Skeletal muscle satellite cell (primary cell): ENCODE data around the gene RASSF8.

ENCODE experiments used
- H3K27me3 ChIP-seq: 2 replicates; pipeline ENCODE4 v1.7.0; 2013; ENCODE audit warnings: low read length; ENCODE audit not compliant: control insufficient read depth, insufficient read depth
- H3K36me3 ChIP-seq: 2 replicates; pipeline ENCODE4 v1.7.0; 2013; ENCODE audit warnings: mild to moderate bottlenecking, control low read depth, low read length; ENCODE audit not compliant: insufficient read depth
- H3K4me1 ChIP-seq: 2 replicates; pipeline ENCODE4 v1.7.0; 2013; ENCODE audit warnings: low read length; ENCODE audit not compliant: control insufficient read depth, insufficient read depth
- H3K4me2 ChIP-seq: 2 replicates; pipeline ENCODE4 v1.7.0; 2013; ENCODE audit warnings: mild to moderate bottlenecking, low read length
- H3K4me3 ChIP-seq: 2 replicates; pipeline ENCODE4 v1.7.0; 2013; ENCODE audit warnings: low read length
- H3K9ac ChIP-seq: 2 replicates; pipeline ENCODE4 v1.7.0; 2013; ENCODE audit warnings: mild to moderate bottlenecking, low read depth, low read length, moderate library complexity
- H3K9me3 ChIP-seq: replicated peaks from 2 replicates; pipeline ENCODE4 v1.7.0; 2013; ENCODE audit warnings: mild to moderate bottlenecking, control low read depth, low read length

RASSF8 gene

DNA sequence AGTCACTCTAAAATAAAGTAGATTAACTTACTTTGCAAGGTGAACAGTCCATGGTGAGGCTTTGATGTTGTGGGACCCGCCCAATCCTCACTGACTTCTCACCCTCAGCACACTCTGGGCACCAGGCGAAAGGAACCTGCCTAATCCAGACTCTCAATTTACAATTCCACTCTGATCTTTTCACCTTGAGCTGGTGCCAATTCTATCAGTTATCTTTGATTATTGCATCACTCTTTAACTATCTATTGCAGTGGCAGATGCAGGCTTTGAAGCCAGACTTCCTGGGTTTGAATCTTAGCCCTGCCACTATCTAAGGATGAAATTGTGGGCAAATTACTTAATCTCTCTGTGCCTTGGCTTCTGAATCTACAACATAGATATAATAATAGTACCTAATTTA lies 18.9 kb upstream of the RASSF8 start:
- H3K36me3 ChIP-seq = no peaks in the 10 kb centered on the region
- H3K4me1 ChIP-seq = peaks cover 4% of the 10 kb centered on the region
- no peak overlapping the region for H3K4me2 ChIP-seq
- H3K9ac ChIP-seq = no peak overlapping the region
- peaks cover 7% of the 10 kb centered on the region for H3K9me3 ChIP-seq
- no peak overlapping the region for H3K4me3 ChIP-seq
- no peaks in the 10 kb centered on the region for H3K27me3 ChIP-seq

DNA sequence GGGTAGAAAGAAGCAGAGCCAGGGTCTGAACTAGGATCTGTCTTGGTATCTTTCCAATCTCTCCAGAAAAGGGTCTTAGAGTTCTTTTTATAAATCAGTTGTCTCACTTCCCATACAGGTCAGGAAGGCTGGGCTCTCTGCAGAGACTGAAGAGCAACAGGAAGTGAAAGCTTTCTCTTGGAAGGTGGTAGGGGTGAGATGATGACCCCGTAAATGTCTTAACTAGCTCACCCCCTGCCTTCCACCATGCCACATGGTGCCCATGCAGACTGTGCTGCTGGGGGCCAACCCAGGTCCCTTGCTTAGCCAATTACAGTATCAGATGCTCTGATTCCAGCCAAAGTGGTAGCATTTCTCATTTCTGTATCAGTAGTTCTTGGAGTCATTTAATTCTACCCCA lies 17.6 kb upstream of the RASSF8 start:
- peaks cover 4% of the 10 kb centered on the region for H3K4me1 ChIP-seq
- no peaks in the 10 kb centered on the region for H3K36me3 ChIP-seq
- H3K9me3 ChIP-seq = peaks cover 7% of the 10 kb centered on the region
- no peak overlapping the region for H3K4me3 ChIP-seq
- no peak overlapping the region for H3K4me2 ChIP-seq
- no peaks in the 10 kb centered on the region for H3K27me3 ChIP-seq
- no peak overlapping the region for H3K9ac ChIP-seq

DNA sequence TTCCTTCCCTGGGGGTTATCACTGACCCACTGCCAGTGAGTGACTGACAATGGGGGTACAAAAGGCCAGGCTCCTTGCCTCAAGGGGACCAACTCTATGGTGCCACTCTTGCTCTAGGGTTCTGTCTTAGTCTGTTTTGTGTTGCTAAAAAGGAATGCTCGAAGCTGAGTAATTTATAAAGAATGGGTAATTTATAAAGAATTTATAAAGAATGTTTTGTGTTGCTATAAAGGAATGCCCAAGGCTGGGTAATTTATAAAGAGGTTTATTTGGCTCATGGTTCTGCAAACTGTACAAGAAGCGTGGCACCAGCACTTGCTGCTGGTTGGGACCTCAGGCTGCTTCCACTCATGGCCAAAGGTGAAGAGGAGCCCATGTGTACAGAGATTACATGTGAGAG lies 15.8 kb upstream of the RASSF8 start:
- no peak overlapping the region for H3K4me3 ChIP-seq
- H3K4me1 ChIP-seq = peaks cover 4% of the 10 kb centered on the region
- H3K4me2 ChIP-seq = no peak overlapping the region
- no peak overlapping the region for H3K9ac ChIP-seq
- no peaks in the 10 kb centered on the region for H3K36me3 ChIP-seq
- peaks cover 7% of the 10 kb centered on the region for H3K9me3 ChIP-seq
- H3K27me3 ChIP-seq = no peaks in the 10 kb centered on the region

DNA sequence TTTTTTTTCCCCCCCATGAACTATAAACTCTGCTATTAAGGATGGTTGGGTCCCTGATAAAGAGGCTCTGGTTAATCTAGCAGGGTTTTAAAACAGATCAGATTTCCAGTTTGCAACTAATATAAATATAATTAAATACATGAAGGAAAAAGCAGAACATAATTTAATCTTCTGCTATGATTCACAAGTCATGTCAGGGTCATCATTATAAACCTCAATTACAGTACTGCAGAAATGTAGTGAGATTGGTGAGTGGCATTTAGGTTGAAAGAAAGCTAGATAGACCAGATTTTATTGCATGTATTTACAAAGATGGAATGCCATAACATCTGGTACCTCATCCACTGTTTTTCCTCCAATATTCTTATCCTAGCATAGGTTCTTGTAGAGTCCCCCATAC lies 14.5 kb upstream of the RASSF8 start:
- H3K4me2 ChIP-seq = no peak overlapping the region
- no peak overlapping the region for H3K9ac ChIP-seq
- peaks cover 7% of the 10 kb centered on the region for H3K9me3 ChIP-seq
- H3K36me3 ChIP-seq = no peaks in the 10 kb centered on the region
- no peak overlapping the region for H3K4me3 ChIP-seq
- H3K27me3 ChIP-seq = no peaks in the 10 kb centered on the region
- H3K4me1 ChIP-seq = peaks cover 4% of the 10 kb centered on the region

DNA sequence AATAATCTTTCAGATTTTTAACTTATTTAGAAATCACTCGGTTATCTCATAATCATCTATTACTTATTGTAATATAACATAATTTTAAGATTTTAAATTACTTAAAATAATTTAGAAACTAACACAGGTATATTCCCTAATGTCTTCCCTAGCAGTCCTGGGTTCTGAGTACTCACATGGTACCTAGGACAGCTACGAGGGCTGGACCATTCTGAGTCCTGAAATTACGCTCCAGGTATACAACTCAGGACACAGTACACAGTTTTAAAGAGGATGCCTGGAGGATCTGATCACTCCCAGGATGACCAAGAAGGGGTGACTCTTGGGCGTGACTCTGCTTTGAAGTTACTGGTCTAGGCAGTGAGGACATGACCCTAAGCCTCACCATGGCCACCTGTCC lies 9.1 kb upstream of the RASSF8 start:
- H3K4me2 ChIP-seq = no peak overlapping the region
- no peaks in the 10 kb centered on the region for H3K36me3 ChIP-seq
- peaks cover 6% of the 10 kb centered on the region for H3K9me3 ChIP-seq
- H3K4me1 ChIP-seq = no peaks in the 10 kb centered on the region
- no peaks in the 10 kb centered on the region for H3K27me3 ChIP-seq
- H3K4me3 ChIP-seq = no peak overlapping the region
- H3K9ac ChIP-seq = no peak overlapping the region

DNA sequence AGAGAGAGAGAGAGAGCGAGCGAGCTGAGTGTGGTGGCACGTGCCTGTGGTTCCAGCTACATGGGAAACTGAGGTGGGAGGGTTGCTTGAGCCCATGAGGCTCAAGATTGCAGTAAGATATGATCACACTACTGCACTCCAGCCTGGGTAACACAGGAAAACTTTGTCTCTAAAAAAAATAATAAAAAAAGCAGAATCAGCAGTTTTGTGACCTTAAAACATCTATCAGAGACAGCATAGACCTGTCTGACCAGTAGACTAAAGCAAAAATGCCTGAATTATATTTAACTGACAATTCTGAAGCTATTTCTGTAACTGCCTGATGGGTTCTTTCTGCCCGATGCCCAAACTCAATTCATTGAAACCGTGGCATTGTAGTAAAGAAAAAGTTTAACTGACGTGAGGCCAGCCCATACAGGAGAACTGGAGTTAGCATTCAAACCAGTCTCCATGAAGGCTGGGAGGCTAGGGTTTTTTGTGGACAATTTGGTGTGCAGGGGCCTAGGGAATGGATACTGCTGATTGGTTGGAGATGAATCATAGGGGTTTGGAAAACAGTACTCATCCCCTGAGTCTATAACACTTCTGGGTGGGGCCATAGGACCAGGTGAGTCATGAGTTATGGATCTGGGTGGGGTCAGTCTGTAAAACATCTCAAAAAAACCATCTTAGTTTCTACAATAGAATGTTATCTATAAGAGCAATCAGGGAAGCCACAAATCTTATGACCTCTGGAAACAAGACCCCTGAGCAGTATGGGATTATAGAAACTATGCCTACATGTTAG lies 8.0 kb upstream of the RASSF8 start:
- H3K4me3 ChIP-seq = no peak overlapping the region

DNA sequence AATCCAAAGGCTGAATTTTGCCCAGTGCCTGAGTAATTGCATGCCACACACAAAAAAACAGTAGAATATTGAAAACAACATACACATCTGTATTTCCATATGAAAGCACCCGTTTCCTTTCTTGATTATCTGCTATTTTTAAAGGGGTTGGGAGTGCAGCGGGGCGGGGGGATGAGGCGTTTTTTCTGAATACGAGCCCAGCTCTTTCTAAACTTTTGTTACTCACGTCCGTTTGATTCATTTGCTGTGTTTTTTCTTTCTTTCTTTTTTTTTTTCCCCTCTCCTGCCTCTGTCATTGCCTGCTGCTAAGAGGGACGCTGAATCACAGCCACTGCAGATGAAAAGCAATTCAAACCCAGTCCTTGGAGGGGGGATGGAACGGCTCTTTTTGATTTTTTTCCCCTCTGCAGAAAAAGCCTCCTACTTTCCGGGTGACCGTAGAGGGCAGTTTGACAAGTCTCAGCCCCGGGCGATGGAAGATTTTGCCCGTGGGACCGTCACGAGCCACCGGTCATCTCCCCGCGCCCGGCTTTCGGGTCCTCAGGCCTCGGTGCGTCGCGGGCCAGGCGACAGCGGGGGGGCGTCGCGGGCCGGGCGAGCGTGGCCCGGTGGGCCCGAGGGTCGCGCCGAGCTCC lies 572 bp upstream of the RASSF8 start:
- H3K4me2 ChIP-seq = peak overlapping the region; percentile 93
- peak overlapping the region; percentile 97 for H3K4me3 ChIP-seq
- peaks cover 24% of the 10 kb centered on the region for H3K4me1 ChIP-seq
- peak overlapping the region; percentile 99 for H3K9ac ChIP-seq
- no peaks in the 10 kb centered on the region for H3K9me3 ChIP-seq
- no peaks in the 10 kb centered on the region for H3K27me3 ChIP-seq
- no peaks in the 10 kb centered on the region for H3K36me3 ChIP-seq

More for the DNA sequence above, 8.0 kb upstream of the RASSF8 start:
- no peaks in the 10 kb centered on the region for H3K36me3 ChIP-seq
- no peaks in the 10 kb centered on the region for H3K27me3 ChIP-seq
- no peaks in the 10 kb centered on the region for H3K4me1 ChIP-seq
- H3K4me2 ChIP-seq = no peak overlapping the region
- H3K9me3 ChIP-seq = peaks cover 6% of the 10 kb centered on the region
- no peak overlapping the region for H3K9ac ChIP-seq

DNA sequence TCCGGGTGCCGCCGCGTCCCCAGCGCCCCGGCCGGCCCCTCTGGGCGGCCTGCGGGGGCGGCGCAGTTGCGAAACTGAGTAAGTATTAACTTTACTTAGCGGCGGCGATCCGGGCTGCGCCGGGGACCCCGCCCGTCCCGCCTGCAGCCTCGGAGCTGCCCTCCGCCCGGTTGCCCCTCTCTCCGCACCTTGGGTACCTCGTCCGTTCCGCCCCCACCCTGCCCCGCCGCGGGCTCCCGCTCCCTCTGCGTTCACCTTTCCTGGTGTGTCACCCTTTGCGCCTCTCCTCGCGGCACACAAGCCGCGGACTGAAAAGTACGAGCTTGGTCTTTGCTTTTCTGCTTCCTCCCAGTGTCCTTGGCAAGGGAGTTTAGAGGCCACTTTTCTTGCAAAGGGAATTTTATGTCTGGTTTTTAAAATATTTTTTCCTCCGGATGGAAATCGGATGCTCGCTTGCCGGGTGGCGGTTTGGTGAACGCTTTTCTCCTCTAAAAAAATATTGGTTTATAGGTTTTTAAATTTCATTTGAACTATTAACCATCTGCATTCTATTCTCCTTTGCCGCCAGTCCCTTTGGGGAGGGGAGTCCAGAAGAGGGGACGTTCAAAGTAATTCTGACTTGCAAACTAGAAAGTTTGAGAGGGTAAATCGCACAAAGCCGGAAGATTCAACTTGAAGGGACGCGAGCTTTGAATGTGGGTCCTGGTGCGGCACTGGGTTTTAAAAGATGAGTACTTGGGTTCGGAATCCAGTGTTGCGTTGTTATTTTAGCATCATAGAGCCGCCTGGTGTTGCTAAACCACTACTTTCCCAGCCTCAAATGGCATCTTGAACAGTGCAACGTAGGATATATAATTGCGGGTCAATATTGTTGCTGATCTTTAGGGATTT lies 834 bp downstream of the RASSF8 start:
- peak overlapping the region; percentile 99 for H3K9ac ChIP-seq

DNA sequence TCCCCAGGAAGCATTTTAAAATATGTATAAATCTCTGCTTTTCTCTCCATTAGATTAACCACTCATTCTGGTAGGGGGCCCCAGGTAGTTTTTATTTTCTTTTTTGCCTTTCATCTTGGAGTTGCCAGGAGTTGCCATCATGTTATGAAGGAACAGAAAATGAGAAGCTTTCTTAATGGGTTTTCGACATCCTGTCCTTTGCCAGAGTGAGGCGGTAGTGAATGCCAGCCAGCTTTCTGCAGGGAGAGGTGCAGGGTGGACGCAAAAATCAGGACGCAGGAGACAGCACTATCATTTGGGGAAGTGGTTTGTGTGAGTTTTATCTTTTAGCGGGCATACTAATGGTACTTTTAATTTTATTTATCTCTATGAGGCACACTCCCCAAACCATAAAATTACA lies 1.7 kb downstream of the RASSF8 start:
- Histone ChIP-seq H3K36me3 (peaks cover 10% of the 10 kb centered on the region), H3K4me3 (peak overlapping the region; percentile 97), H3K9me3 (no peaks in the 10 kb centered on the region), H3K4me1 (peaks cover 24% of the 10 kb centered on the region), H3K27me3 (no peaks in the 10 kb centered on the region), H3K4me2 (peak overlapping the region; percentile 85), H3K9ac (peak overlapping the region; percentile 99)

More for the DNA sequence above, 834 bp downstream of the RASSF8 start:
- Histone ChIP-seq H3K9me3 (no peaks in the 10 kb centered on the region), H3K4me3 (peak overlapping the region; percentile 97), H3K36me3 (peaks cover 10% of the 10 kb centered on the region), H3K4me2 (peak overlapping the region; percentile 85), H3K4me1 (peaks cover 24% of the 10 kb centered on the region), H3K27me3 (no peaks in the 10 kb centered on the region)

DNA sequence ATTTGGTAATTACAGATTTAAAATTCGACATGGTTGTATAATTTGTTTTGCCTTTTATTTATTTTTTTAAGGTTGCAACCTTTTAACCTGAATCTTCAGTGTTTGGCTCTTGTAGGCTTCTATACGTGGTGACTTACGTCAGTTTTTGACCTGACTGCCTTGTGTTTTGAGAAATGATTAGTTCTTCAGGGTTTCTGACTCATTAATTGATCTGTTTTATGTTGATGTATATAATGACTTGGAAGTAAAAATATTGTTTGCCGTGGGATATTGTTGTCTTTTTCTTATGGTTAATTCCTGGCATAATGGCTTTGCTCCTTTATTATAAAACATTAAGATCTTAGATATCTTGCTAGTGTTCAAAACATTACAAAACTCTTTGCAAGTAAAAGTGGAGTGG lies 2.5 kb downstream of the RASSF8 start:
- peak overlapping the region; percentile 99 for H3K9ac ChIP-seq
- H3K4me1 ChIP-seq = peaks cover 24% of the 10 kb centered on the region
- peaks cover 10% of the 10 kb centered on the region for H3K36me3 ChIP-seq
- H3K9me3 ChIP-seq = no peaks in the 10 kb centered on the region
- H3K4me2 ChIP-seq = peak overlapping the region; percentile 85
- no peaks in the 10 kb centered on the region for H3K27me3 ChIP-seq
- peak overlapping the region; percentile 97 for H3K4me3 ChIP-seq

DNA sequence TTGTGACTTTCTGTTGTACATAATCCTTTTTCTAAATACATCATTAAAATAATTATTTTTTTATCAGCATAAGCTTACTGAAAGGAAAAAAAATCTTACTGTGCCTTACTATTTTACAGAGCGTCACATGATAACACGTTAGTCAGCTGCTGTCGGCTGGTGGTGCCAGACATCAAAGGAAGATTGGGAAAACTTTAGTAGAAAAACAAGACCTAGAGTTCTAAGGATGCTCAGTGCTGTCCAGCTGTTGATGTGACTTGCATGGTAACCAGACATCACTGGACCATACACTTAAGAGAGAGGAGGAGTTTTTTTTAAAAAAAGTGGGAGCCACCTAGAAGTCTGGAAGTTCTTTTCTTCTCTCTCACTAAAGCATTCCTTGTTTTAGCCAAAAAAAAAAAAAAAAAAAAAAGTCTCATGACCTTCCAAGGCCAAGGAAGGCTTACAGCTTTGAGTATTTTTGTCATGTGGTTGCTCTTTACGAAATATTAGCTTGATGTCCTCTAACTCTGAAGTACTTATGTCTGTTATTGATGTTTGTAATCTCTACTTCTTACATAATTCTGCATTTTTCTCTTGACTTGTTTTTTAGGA lies 4.5 kb downstream of the RASSF8 start:
- Histone ChIP-seq H3K9me3 (no peaks in the 10 kb centered on the region), H3K4me1 (peaks cover 17% of the 10 kb centered on the region)

More for the DNA sequence above, 4.5 kb downstream of the RASSF8 start:
- peaks cover 10% of the 10 kb centered on the region for H3K36me3 ChIP-seq
- H3K27me3 ChIP-seq = no peaks in the 10 kb centered on the region
- no peak overlapping the region for H3K4me2 ChIP-seq
- H3K4me3 ChIP-seq = no peak overlapping the region
- H3K9ac ChIP-seq = no peak overlapping the region
